A549 (cell line): ENCODE data around the gene SNAI1. TPM values are rescaled to one million over a fixed set of nuclear protein-coding genes. Genes with fewer than 3 reads are reported as not detected.
A peak's percentile ranks its signal among the peaks of the same experiment; 100 is the strongest.

Experiments used
- ATAC-seq, 2 experiments: fragments of 200-7000 bp in 1 of 2; fragments of >200 bp in 1 of 2; cut with Nextera tagmentation in 1 of 2; cut with Tn5 transposase in 1 of 2; 3 replicates each; pipeline versions ENCODE4 v1.8.0 to v1.9.1; 2018 to 2020; ENCODE audit warnings: mild to moderate bottlenecking in 1 of 2, moderate library complexity in 1 of 2
- CTCF ChIA-PET: fragments of 300-600 bp; sonication (Branson Sonifier 250); formaldehyde crosslinking; extraction: SDS; loops from one replicate; lab custom pipeline; 2021; ENCODE audit warnings: antibody characterized with exemption, inconsistent platforms; lab: Yijun Ruan, JAX
- POLR2A ChIA-PET: fragments of 350-600 bp; formaldehyde crosslinking; extraction: SDS; loops from one replicate; lab custom pipeline; 2021; ENCODE audit warnings: antibody characterized with exemption, inconsistent platforms; lab: Yijun Ruan, JAX
- DNase-seq, 2 experiments: peaks; one replicate each; pipeline versions ENCODE4 v3.0.0 to v3.0.0-alpha.2; 2011 to 2016; ENCODE audit warnings: low read depth in 1 of 2, low spot score in 1 of 2
- FAIRE-seq: peaks from 2 replicates; lab custom pipeline; 2011; peaks lifted over from hg19 to GRCh38; lab: Jason Lieb, UNC
- H3K27ac ChIP-seq, 2 experiments: fragments of >200 bp; sonication (Bioruptor Twin); formaldehyde crosslinking; 3 replicates each; pipeline ENCODE4 v1.5.1; 2016 to 2017
- H3K4me1 ChIP-seq: fragments of >200 bp; sonication (Bioruptor Twin); formaldehyde crosslinking; 3 replicates; pipeline ENCODE4 v1.6.1; 2016
- H3K4me2 ChIP-seq: fragments of >200 bp; sonication (Bioruptor Twin); formaldehyde crosslinking; 3 replicates; pipeline ENCODE4 v1.6.1; 2016
- H3K4me3 ChIP-seq: fragments of >200 bp; sonication (Bioruptor Twin); formaldehyde crosslinking; 3 replicates; pipeline ENCODE4 v1.5.1; 2016
- H3K9me3 ChIP-seq: fragments of >200 bp; sonication (Bioruptor Twin); formaldehyde crosslinking; 3 replicates; pipeline ENCODE4 v1.6.1; 2016
- CHD2 ChIP-seq: fragments of 150-350 bp; IDR thresholded peaks from 2 replicates; pipeline ENCODE4 v1.6.1; 2014; ENCODE audit warnings: low read length; ENCODE audit not compliant: partially characterized antibody
- ESRRA ChIP-seq: fragments of 150-350 bp; IDR thresholded peaks from 2 replicates; pipeline ENCODE4 v1.6.1; 2014; ENCODE audit warnings: mild to moderate bottlenecking, low read length, borderline replicate concordance
- FOSL2 ChIP-seq, 2 experiments: fragments of 450-650 bp in 1 of 2; fragments of >200 bp in 1 of 2; sonication (Bioruptor Twin) in 1 of 2; formaldehyde crosslinking; IDR thresholded peaks; 2 replicates each; pipeline versions ENCODE4 v1.5.0 to v1.6.1; 2016 to 2020; ENCODE audit warnings: mild to moderate bottlenecking in 1 of 2, moderate library complexity in 1 of 2
- FOXS1 ChIP-seq: fragments of 250-450 bp; sonication (Bioruptor Pico); IDR thresholded peaks from 2 replicates; pipeline ENCODE4 v1.5.0; 2020; ENCODE audit warnings: mild to moderate bottlenecking, moderate library complexity
- HOXA7 ChIP-seq: fragments of 250-450 bp; sonication (Bioruptor Pico); IDR thresholded peaks from 2 replicates; pipeline ENCODE4 v1.5.0; 2020; ENCODE audit warnings: mild to moderate bottlenecking, moderate library complexity
- KDM1A ChIP-seq: fragments of 200-600 bp; sonication (generic); IDR thresholded peaks from 2 replicates; pipeline ENCODE4 v1.6.1; 2016; ENCODE audit warnings: low read depth, mild to moderate bottlenecking
- KDM5A ChIP-seq: fragments of 200-600 bp; sonication (generic); IDR thresholded peaks from 2 replicates; pipeline ENCODE4 v1.6.1; 2016; ENCODE audit warnings: antibody characterized with exemption, mild to moderate bottlenecking
- MAFK ChIP-seq: fragments of 450-650 bp; IDR thresholded peaks from 2 replicates; pipeline ENCODE4 v1.6.1; 2014; ENCODE audit not compliant: partially characterized antibody
- MAZ ChIP-seq: fragments of 150-350 bp; IDR thresholded peaks from 2 replicates; pipeline ENCODE4 v1.6.1; 2014; ENCODE audit warnings: antibody characterized with exemption, low read depth, low read length, borderline replicate concordance
- MYC ChIP-seq: IDR thresholded peaks from 2 replicates; pipeline ENCODE4 v1.6.1; 2012; ENCODE audit warnings: mild to moderate bottlenecking, inconsistent platforms, low read length, improper control_type of control experiment, borderline replicate concordance
- NPAS2 ChIP-seq: fragments of 250-450 bp; sonication (Bioruptor Pico); IDR thresholded peaks from 2 replicates; pipeline ENCODE4 v1.8.0; 2022; ENCODE audit warnings: mild to moderate bottlenecking, moderate library complexity, borderline replicate concordance
- NR3C1 ChIP-seq: fragments of >200 bp; sonication (Bioruptor Twin); formaldehyde crosslinking; IDR thresholded peaks from 3 replicates; pipeline ENCODE4 v1.6.1; 2017
- PHF8 ChIP-seq: fragments of 200-600 bp; sonication (generic); IDR thresholded peaks from 2 replicates; pipeline ENCODE4 v1.6.1; 2016; ENCODE audit warnings: low read depth, mild to moderate bottlenecking, antibody characterized with exemption, moderate library complexity, borderline replicate concordance
- POLR2A ChIP-seq: IDR thresholded peaks from 2 replicates; pipeline ENCODE4 v1.6.1; 2012; ENCODE audit warnings: mild to moderate bottlenecking, low read length
- RCOR1 ChIP-seq: fragments of 150-350 bp; IDR thresholded peaks from 2 replicates; pipeline ENCODE4 v1.6.1; 2014; ENCODE audit warnings: antibody characterized with exemption, low read length, low read depth
- RFX5 ChIP-seq: fragments of 450-650 bp; IDR thresholded peaks from 2 replicates; pipeline ENCODE4 v1.7.1; 2014; ENCODE audit warnings: antibody characterized with exemption, mild to moderate bottlenecking, moderate library complexity
- ZC3H11A ChIP-seq: fragments of 450-650 bp; IDR thresholded peaks from 2 replicates; pipeline ENCODE4 v1.6.1; 2014; ENCODE audit warnings: antibody characterized with exemption, mild to moderate bottlenecking
- ZSCAN20 ChIP-seq: fragments of 250-450 bp; sonication (Bioruptor Pico); IDR thresholded peaks from 2 replicates; pipeline ENCODE4 v1.8.0; 2022; ENCODE audit warnings: mild to moderate bottlenecking, moderate library complexity
- WGBS: methylation state at CpG from one replicate; pipeline ENCODE4 v1.1.6; 2017; ENCODE audit errors: missing lambda C conversion rate; 5-methylcytosine and 5-hydroxymethylcytosine counted together
- polyA plus RNA-seq, 4 experiments: library from polyadenylated mRNA; depleted of rRNA in 3 of 4; stranded (reverse); fragments of >200 nt; fragmentation: RNase III in 1 of 4; extraction: RNeasy Plus Mini Kit Qiagen cat#74134 plus additional on column Dnase treatment in 1 of 4; gene quantifications; 2 replicates in 3 of 4; 3 replicates in 1 of 4; pipeline ENCODE4 v1.2.3, GENCODE V29; 2011 to 2017
- TF ChIP-seq, protein P1 (sequence below): IDR thresholded peaks from 2 replicates; pipeline ENCODE4 v1.6.1; 2012; ENCODE audit warnings: low read depth, borderline replicate concordance
- TF ChIP-seq, protein P2 (sequence below): IDR thresholded peaks from 2 replicates; pipeline ENCODE4 v1.6.1; 2012
- TF ChIP-seq, protein P3 (sequence below): IDR thresholded peaks from 2 replicates; pipeline ENCODE4 v1.6.1; 2012
- TF ChIP-seq, protein P4 (sequence below): fragments of 250-450 bp; sonication (Bioruptor Pico); IDR thresholded peaks from 2 replicates; pipeline ENCODE4 v1.5.0; 2021; ENCODE audit warnings: mild to moderate bottlenecking, moderate library complexity, borderline replicate concordance
- TF ChIP-seq, protein P5 (sequence below): fragments of 200-600 bp; sonication (generic); IDR thresholded peaks from 2 replicates; pipeline ENCODE4 v1.6.1; 2016; ENCODE audit warnings: antibody characterized with exemption, mild to moderate bottlenecking, moderate library complexity

Gene SNAI1
- polyA plus RNA-seq, 2 of the 4 experiments (the other 2 are of a cell fraction) = 7.0 to 11.1 TPM

DNA sequence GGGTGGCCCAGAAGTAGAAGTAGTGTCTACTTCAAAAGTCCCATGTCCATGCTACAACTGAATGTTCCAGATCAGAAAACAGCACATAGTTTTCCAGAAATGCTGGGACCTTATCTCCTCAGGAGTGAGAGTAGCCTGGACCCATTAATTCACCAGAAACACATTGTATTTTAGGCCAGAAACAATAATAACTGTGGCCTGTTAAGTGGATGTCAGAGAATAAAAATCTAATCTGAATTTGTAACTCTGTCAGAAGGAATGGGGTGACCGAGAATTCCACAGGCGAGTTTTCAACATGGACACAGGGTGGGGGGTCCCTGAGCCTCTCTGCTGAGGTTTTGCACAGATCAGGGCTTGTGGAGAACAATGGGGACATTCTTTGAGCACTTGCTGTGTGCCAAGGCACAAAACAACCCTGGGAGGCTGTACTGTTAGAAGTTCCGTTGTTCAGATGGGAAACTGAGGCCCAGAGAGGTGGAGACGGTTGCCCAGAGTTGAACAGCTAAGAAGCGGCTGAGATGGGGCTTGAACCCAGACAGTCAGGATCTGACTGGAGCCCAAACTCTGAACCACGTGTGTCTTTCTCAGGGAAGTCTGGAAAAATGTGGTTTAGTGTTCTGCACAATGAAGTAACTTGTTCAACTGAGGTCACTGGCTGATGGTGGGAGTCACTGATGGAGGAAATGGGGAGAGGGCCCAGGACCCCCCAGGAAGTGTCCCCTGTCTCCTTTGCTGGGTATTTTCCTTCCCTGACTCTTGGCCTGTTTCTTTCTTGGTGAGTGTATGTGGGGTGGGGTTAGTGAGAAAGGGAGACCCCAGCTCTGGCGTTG lies 44.2 kb downstream of the SNAI1 start:
- Histone ChIP-seq H3K4me1 (peaks cover 54% of the 10 kb centered on the region), H3K4me3 (no peak overlapping the region)

DNA sequence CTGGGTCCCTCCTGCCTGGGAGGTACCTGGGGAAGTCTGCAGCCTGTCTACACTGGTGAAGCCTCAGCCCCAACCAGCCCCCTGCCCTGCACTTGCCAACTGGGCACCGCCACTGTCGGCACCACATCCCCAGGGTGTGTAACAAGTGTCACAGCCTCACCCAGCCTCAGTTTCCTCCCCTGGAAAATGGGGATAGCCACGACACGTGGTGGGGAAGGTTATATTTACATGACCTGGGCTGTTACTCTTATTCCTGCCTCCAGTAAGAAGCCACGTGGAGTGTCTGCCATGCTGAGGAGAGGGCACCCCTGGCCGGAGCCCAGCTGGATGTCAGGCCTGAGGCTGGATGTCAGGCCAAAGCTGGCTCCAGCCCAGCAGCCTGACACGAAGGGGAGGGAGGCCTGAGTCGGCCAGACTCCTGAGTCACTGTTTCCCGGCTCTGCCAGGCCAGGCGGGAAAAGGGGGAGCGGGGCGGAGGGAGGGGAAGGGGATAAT lies 44.9 kb downstream of the SNAI1 start:
- FAIRE-seq = no peak
- Histone ChIP-seq H3K4me2 (peak overlapping the region; percentile 39), H3K4me3 (no peak overlapping the region), H3K4me1 (peaks cover 55% of the 10 kb centered on the region), H3K27ac (peak overlapping the region; percentile 93 to 95), H3K9me3 (no peaks in the 10 kb centered on the region)
- ChIA-PET POLR2A (no interaction called here), CTCF (interaction anchor here (0.9 to 4.0 kb wide), 9 partner anchors 13 to 142 kb away, joined by 3 to 31 read pairs (median 4); no protein-coding TSS in a partner anchor)
- peak; percentile 84 to 87 for DNase-seq
- WGBS = 13% methylated on average over 6 of the region's 12 CpGs
- peak; percentile 36 to 60 for ATAC-seq
- no peak for TF ChIP-seq RFX5
- no peak for TF ChIP-seq NR3C1
- TF ChIP-seq MYC = peak; percentile 74; the same call in 1 of the 2 replicates
- TF ChIP-seq, protein P1, sequence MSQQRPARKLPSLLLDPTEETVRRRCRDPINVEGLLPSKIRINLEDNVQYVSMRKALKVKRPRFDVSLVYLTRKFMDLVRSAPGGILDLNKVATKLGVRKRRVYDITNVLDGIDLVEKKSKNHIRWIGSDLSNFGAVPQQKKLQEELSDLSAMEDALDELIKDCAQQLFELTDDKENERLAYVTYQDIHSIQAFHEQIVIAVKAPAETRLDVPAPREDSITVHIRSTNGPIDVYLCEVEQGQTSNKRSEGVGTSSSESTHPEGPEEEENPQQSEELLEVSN = peak; percentile 58; the same call in 1 of the 2 replicates
- TF ChIP-seq ZSCAN20 = no peak
- no peak for TF ChIP-seq ESRRA
- TF ChIP-seq FOXS1 (CRISPR knock-in tag) = no peak
- no peak for TF ChIP-seq RCOR1
- TF ChIP-seq KDM5A = no peak
- TF ChIP-seq, protein P2, sequence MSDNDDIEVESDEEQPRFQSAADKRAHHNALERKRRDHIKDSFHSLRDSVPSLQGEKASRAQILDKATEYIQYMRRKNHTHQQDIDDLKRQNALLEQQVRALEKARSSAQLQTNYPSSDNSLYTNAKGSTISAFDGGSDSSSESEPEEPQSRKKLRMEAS = peak; percentile 94
- TF ChIP-seq HOXA7 (CRISPR knock-in tag) = no peak
- TF ChIP-seq POLR2A = no peak
- TF ChIP-seq MAFK = peak; percentile 16
- TF ChIP-seq FOSL2 (IDR thresholded peaks at IDR 0.05) = no peak
- peak; percentile 67 for TF ChIP-seq FOSL2 (CRISPR knock-in tag; IDR thresholded peaks at IDR 0.05)
- TF ChIP-seq, protein P3, sequence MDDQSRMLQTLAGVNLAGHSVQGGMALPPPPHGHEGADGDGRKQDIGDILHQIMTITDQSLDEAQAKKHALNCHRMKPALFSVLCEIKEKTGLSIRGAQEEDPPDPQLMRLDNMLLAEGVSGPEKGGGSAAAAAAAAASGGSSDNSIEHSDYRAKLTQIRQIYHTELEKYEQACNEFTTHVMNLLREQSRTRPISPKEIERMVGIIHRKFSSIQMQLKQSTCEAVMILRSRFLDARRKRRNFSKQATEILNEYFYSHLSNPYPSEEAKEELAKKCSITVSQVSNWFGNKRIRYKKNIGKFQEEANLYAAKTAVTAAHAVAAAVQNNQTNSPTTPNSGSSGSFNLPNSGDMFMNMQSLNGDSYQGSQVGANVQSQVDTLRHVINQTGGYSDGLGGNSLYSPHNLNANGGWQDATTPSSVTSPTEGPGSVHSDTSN = peak; percentile 60; the same call in 1 of the 2 replicates
- no peak for TF ChIP-seq ZC3H11A
- TF ChIP-seq NPAS2 = no peak
- TF ChIP-seq, protein P4, sequence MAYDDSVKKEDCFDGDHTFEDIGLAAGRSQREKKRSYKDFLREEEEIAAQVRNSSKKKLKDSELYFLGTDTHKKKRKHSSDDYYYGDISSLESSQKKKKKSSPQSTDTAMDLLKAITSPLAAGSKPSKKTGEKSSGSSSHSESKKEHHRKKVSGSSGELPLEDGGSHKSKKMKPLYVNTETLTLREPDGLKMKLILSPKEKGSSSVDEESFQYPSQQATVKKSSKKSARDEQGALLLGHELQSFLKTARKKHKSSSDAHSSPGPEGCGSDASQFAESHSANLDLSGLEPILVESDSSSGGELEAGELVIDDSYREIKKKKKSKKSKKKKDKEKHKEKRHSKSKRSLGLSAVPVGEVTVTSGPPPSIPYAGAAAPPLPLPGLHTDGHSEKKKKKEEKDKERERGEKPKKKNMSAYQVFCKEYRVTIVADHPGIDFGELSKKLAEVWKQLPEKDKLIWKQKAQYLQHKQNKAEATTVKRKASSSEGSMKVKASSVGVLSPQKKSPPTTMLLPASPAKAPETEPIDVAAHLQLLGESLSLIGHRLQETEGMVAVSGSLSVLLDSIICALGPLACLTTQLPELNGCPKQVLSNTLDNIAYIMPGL (CRISPR knock-in tag) = no peak
- no peak for TF ChIP-seq KDM1A
- TF ChIP-seq CHD2 = no peak
- TF ChIP-seq, protein P5, sequence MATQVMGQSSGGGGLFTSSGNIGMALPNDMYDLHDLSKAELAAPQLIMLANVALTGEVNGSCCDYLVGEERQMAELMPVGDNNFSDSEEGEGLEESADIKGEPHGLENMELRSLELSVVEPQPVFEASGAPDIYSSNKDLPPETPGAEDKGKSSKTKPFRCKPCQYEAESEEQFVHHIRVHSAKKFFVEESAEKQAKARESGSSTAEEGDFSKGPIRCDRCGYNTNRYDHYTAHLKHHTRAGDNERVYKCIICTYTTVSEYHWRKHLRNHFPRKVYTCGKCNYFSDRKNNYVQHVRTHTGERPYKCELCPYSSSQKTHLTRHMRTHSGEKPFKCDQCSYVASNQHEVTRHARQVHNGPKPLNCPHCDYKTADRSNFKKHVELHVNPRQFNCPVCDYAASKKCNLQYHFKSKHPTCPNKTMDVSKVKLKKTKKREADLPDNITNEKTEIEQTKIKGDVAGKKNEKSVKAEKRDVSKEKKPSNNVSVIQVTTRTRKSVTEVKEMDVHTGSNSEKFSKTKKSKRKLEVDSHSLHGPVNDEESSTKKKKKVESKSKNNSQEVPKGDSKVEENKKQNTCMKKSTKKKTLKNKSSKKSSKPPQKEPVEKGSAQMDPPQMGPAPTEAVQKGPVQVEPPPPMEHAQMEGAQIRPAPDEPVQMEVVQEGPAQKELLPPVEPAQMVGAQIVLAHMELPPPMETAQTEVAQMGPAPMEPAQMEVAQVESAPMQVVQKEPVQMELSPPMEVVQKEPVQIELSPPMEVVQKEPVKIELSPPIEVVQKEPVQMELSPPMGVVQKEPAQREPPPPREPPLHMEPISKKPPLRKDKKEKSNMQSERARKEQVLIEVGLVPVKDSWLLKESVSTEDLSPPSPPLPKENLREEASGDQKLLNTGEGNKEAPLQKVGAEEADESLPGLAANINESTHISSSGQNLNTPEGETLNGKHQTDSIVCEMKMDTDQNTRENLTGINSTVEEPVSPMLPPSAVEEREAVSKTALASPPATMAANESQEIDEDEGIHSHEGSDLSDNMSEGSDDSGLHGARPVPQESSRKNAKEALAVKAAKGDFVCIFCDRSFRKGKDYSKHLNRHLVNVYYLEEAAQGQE = no peak
- no peak for TF ChIP-seq MAZ

More for the DNA sequence above, 44.2 kb downstream of the SNAI1 start:
- Histone ChIP-seq H3K4me2 (peak overlapping the region; percentile 39), H3K27ac (peak overlapping the region; percentile 93 to 95), H3K9me3 (no peaks in the 10 kb centered on the region)
- CTCF ChIA-PET = interaction anchor here (0.9 to 4.0 kb wide), 4 partner anchors 21 to 48 kb away, joined by 3 to 31 read pairs (median 4); no protein-coding TSS in a partner anchor
- ATAC-seq (no peak), FAIRE-seq (no peak), DNase-seq (no peak)
- no peak for TF ChIP-seq ESRRA
- TF ChIP-seq FOSL2 (IDR thresholded peaks at IDR 0.05) = no peak
- no peak for TF ChIP-seq FOSL2 (CRISPR knock-in tag; IDR thresholded peaks at IDR 0.05)
- no peak for TF ChIP-seq PHF8
- TF ChIP-seq, protein P3 = no peak
- TF ChIP-seq FOXS1 (CRISPR knock-in tag) = no peak
- WGBS = 95% methylated on average over 7 of the region's 7 CpGs
- POLR2A ChIA-PET = no interaction called here
